ENCODE results near the gene FCER1G. TPM values are rescaled to one million over a fixed set of nuclear protein-coding genes. Genes with fewer than 3 reads are reported as not detected.

Gene FCER1G
- total and polyA plus RNA-seq, 2 of the 8 experiments (the other 6 are each of a cell fraction or from before 2014, with no cell fraction given), result 1.6 TPM; not detected in 1

DNA sequence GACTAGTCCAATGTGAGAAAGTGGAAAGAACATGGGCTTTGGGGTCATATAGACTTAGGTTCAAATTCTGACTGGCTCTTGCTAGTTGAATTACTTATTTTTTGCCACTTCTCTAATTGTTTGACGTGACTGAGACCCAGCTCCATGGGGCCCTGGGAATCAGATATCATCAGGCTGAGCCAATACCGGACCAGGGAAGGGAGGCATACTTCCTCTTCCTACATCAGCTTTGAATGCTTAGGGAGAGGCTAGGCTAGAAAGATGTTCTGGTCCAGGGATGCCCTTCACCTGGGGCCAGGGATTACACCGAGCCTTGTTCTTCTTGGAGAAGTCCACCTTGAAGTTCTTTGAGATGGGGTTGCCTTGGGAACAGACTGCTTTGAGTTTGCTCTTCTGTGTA is 26.6 kb downstream of the FCER1G start:
- H3K23me2 ChIP-seq (ENCODE audit: low read depth, low read length), result no peaks in the 10 kb centered on the region
- no peak overlapping the region for H4K5ac ChIP-seq (ENCODE audit: insufficient read length, low read depth, low read length)
- no peak overlapping the region for H3K4me3 ChIP-seq (ENCODE audit: extremely low read depth in 1 of 4, insufficient read depth in 2 of 4, low read depth in 3 of 4, low read length in 4 of 4)
- FAIRE-seq (no peak), DNase-seq (ENCODE audit: low read depth in 1 of 2, low spot score in 2 of 2) (no peak)
- no peaks in the 10 kb centered on the region for H3K36me3 ChIP-seq (ENCODE audit: control insufficient read depth in 2 of 4, insufficient read depth in 4 of 4, low read length in 3 of 4)
- no peak overlapping the region for H2AFZ ChIP-seq (ENCODE audit: low read length)
- ChIA-PET CTCF (ENCODE audit: partially characterized antibody) (interaction anchor here (0.7 to 8.6 kb wide), 5 partner anchors 9 to 141 kb away, joined by 3 to 84 read pairs (median 3); partner anchors contain the start of gene TOMM40L), POLR2A (ENCODE audit: partially characterized antibody) (no interaction called here)
- H2BK120ac ChIP-seq (replicated peaks; ENCODE audit: low read depth, low read length), result no peak overlapping the region
- H3K9ac ChIP-seq (replicated peaks in 1 of 4; ENCODE audit: extremely low read depth in 1 of 4, low read depth in 3 of 4, low read length in 3 of 4), result no peak overlapping the region
- no peak overlapping the region for H3K4ac ChIP-seq (replicated peaks; ENCODE audit: insufficient read length, low read depth, low read length)
- H3K79me2 ChIP-seq (ENCODE audit: control insufficient read depth in 1 of 2, insufficient read depth in 2 of 2, low read length in 2 of 2), result no peaks in the 10 kb centered on the region
- no peak overlapping the region for H3K27ac ChIP-seq (ENCODE audit: low read depth, low read length)
- no peak overlapping the region for H2BK15ac ChIP-seq (ENCODE audit: low read length)
- H4K8ac ChIP-seq (ENCODE audit: extremely low read depth, insufficient read depth, low read length), result no peak overlapping the region
- H3K79me1 ChIP-seq (ENCODE audit: low read depth, low read length), result no peaks in the 10 kb centered on the region
- no peaks in the 10 kb centered on the region for H3K4me1 ChIP-seq (replicated peaks in 1 of 4; ENCODE audit: control insufficient read depth in 3 of 4, insufficient read depth in 4 of 4, low read length in 3 of 4)
- no peak overlapping the region for H3K23ac ChIP-seq (ENCODE audit: insufficient read length)
- no peaks in the 10 kb centered on the region for H3K27me3 ChIP-seq (replicated peaks in 1 of 4; ENCODE audit: control insufficient read depth in 3 of 4, extremely low read depth in 1 of 4, insufficient read depth in 3 of 4, low read length in 3 of 4)
- no peak overlapping the region for H3K4me2 ChIP-seq (ENCODE audit: insufficient read depth in 1 of 2, low read depth in 2 of 2, low read length in 2 of 2)
- H2AK5ac ChIP-seq (ENCODE audit: low read depth, low read length), result no peak overlapping the region
- no peak overlapping the region for H2BK20ac ChIP-seq (ENCODE audit: low read length)
- WGBS, 2 experiments (ENCODE audit: extremely low coverage in 1 of 2, insufficient coverage in 1 of 2, insufficient read length in 1 of 2, insufficient replicate concordance in 2 of 2, low coverage in 1 of 2, low lambda C conversion rate in 2 of 2, missing lambda C conversion rate in 1 of 2), result 90% methylated on average over 3 of the region's 3 CpGs; no CpG with 5 or more reads in 1 of the 2 experiments
- H3K9me3 ChIP-seq (ENCODE audit: insufficient read depth in 2 of 2, low read depth in 1 of 2, low read length in 1 of 2), result no peaks in the 10 kb centered on the region
- H2BK5ac ChIP-seq (ENCODE audit: low read depth, low read length), result no peak overlapping the region
- H3K18ac ChIP-seq (ENCODE audit: extremely low read depth, low read length), result no peak overlapping the region
- no peak overlapping the region for H3K14ac ChIP-seq (ENCODE audit: insufficient read length)
- H3K56ac ChIP-seq (replicated peaks; ENCODE audit: insufficient read length, low read depth, low read length), result no peak overlapping the region
- H4K91ac ChIP-seq (replicated peaks; ENCODE audit: insufficient read length, low read length), result no peak overlapping the region
- H4K20me1 ChIP-seq (replicated peaks in 1 of 2; ENCODE audit: control insufficient read depth in 1 of 2, insufficient read depth in 2 of 2, low read length in 2 of 2), result no peaks in the 10 kb centered on the region
- H2BK12ac ChIP-seq (ENCODE audit: low read depth, low read length), result no peak overlapping the region
- TF ChIP-seq SIN3A (conservative IDR thresholded peaks at IDR 0.05 in 1 of 2, IDR thresholded peaks at IDR 0.05 in 1 of 2; ENCODE audit: low read depth in 1 of 2, low read length in 2 of 2) (no peak), YY1 (IDR thresholded peaks at IDR 0.05; ENCODE audit: low read depth, low read length) (no peak), TBP (IDR thresholded peaks at IDR 0.05; ENCODE audit: low read depth, low read length) (no peak), SP1 (IDR thresholded peaks at IDR 0.05; ENCODE audit: low read depth, low read length) (no peak), KDM1A (IDR thresholded peaks at IDR 0.05; ENCODE audit: borderline replicate concordance, low read length) (no peak), RXRA (IDR thresholded peaks at IDR 0.05; ENCODE audit: insufficient read depth, low read depth, low read length) (no peak), PHF8 (conservative IDR thresholded peaks at IDR 0.05; ENCODE audit: low read depth, low read length) (no peak), POLR2A (IDR thresholded peaks at IDR 0.05; ENCODE audit: control extremely low read depth in 1 of 2, low read depth in 2 of 2, low read length in 2 of 2) (no peak), TAF7 (optimal IDR thresholded peaks at IDR 0.05; ENCODE audit: borderline replicate concordance, low read depth, low read length) (no peak), CREB1 (IDR thresholded peaks at IDR 0.05) (no peak), RAD21 (IDR thresholded peaks at IDR 0.05 in 1 of 2, conservative IDR thresholded peaks at IDR 0.05 in 1 of 2; ENCODE audit: low read depth in 2 of 2, low read length in 2 of 2) (no peak), EZH2 (IDR thresholded peaks at IDR 0.05; ENCODE audit: low read depth, low read length, severe bottlenecking) (no peak), KDM5A (IDR thresholded peaks at IDR 0.05; ENCODE audit: low read length) (no peak), NRF1 (IDR thresholded peaks at IDR 0.05; ENCODE audit: low read depth, low read length) (no peak)
- TF ChIP-seq, protein P1, sequence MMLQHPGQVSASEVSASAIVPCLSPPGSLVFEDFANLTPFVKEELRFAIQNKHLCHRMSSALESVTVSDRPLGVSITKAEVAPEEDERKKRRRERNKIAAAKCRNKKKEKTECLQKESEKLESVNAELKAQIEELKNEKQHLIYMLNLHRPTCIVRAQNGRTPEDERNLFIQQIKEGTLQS (IDR thresholded peaks at IDR 0.05; ENCODE audit: insufficient read depth, low read depth, low read length), result no peak
